Stomach smooth muscle (tissue), 2 donors: Measurements from ENCODE around the gene SRBD1.
A peak's percentile ranks its signal among the peaks of the same experiment; 100 is the strongest.

Source experiments
- H3K27ac ChIP-seq: one replicate; pipeline ENCODE4 v1.7.0; 2013; ENCODE audit warnings: mild to moderate bottlenecking, low read length, inconsistent platforms
- H3K27me3 ChIP-seq, 2 donors: one replicate each; pipeline ENCODE4 v1.7.0; 2013; ENCODE audit warnings: low read length in 2 of 2; ENCODE audit not compliant: insufficient read depth in 2 of 2, control insufficient read depth in 1 of 2
- H3K36me3 ChIP-seq, 2 donors: one replicate each; pipeline ENCODE4 v1.7.0; 2013; ENCODE audit warnings: low read length in 2 of 2; ENCODE audit not compliant: control insufficient read depth in 2 of 2, insufficient read depth in 2 of 2
- H3K4me1 ChIP-seq: one replicate; pipeline ENCODE4 v1.7.0; 2013; ENCODE audit warnings: low read length; ENCODE audit not compliant: control insufficient read depth, insufficient read depth
- H3K4me3 ChIP-seq, 2 donors: one replicate each; pipeline ENCODE4 v1.7.0; 2013; ENCODE audit warnings: low read length in 2 of 2
- H3K9ac ChIP-seq, 2 donors: one replicate each; pipeline ENCODE4 v1.7.0; 2013; ENCODE audit warnings: low read length in 2 of 2, mild to moderate bottlenecking in 1 of 2
- H3K9me3 ChIP-seq, 2 donors: one replicate each; pipeline ENCODE4 v1.7.0; 2013; ENCODE audit warnings: low read length in 2 of 2; ENCODE audit not compliant: control insufficient read depth in 2 of 2
- donor health status: healthy.
- donor health status: Pancreatic carcinoma.

The SRBD1 gene

GRCh38 chr2:45497355-45497754 is 113.7 kb downstream of the SRBD1 start:
- no peak overlapping the region for H3K27ac ChIP-seq
- H3K4me1 ChIP-seq, result no peaks in the 10 kb centered on the region
- H3K9ac ChIP-seq, result no peak overlapping the region
- no peaks in the 10 kb centered on the region for H3K36me3 ChIP-seq
- H3K27me3 ChIP-seq, result no peaks in the 10 kb centered on the region
- no peak overlapping the region for H3K4me3 ChIP-seq
- H3K9me3 ChIP-seq, result no peaks in the 10 kb centered on the region

DNA sequence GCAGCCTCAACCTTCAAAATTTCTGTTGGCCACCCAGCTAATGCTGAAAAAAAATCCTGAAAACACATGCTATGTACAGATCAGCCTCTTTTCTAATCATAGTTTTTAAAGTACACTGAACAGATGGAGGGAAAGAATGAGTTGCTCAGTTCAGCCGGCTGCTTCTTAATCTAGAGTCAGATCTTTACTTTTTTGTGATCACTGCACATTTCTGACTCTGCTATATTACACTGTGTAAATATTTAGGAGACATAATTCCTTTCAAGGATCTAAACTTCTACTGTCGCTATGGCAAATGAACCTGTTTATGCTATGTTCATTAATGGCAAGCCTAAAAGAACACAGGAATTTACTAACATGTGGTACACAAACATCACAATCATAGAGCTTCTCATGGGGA is 114.2 kb downstream of the SRBD1 start:
- no peaks in the 10 kb centered on the region for H3K9me3 ChIP-seq
- H3K27me3 ChIP-seq, result no peaks in the 10 kb centered on the region
- H3K36me3 ChIP-seq, result no peaks in the 10 kb centered on the region
- H3K27ac ChIP-seq, result no peak overlapping the region
- H3K4me3 ChIP-seq, result no peak overlapping the region
- H3K9ac ChIP-seq, result no peak overlapping the region
- no peaks in the 10 kb centered on the region for H3K4me1 ChIP-seq

DNA sequence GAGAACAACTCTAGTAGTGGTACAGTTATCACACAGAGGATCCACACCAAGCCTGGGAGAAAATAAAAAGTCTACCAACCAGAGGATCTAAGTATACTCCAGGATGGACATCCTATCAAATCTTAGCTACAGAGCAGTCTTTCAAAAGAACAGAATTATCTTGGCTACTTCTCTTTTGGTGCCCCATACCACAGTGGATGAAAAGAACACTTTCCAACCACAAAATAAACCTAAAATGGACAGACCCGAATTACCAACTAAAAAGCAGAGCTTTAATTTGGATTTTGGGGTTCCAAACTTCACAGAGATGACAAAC is 116.1 kb downstream of the SRBD1 start:
- H3K4me3 ChIP-seq, result no peak overlapping the region
- no peaks in the 10 kb centered on the region for H3K9me3 ChIP-seq
- H3K4me1 ChIP-seq, result no peaks in the 10 kb centered on the region
- no peaks in the 10 kb centered on the region for H3K27me3 ChIP-seq
- H3K36me3 ChIP-seq, result no peaks in the 10 kb centered on the region
- no peak overlapping the region for H3K27ac ChIP-seq
- H3K9ac ChIP-seq, result peak overlapping the region in 1 of 2 donors; percentile 29

GRCh38 chr2:45494275-45494977 is 116.6 kb downstream of the SRBD1 start:
- Histone ChIP-seq H3K4me3 (no peak overlapping the region), H3K27ac (no peak overlapping the region), H3K4me1 (no peaks in the 10 kb centered on the region), H3K36me3 (no peaks in the 10 kb centered on the region), H3K9ac (peak overlapping the region in 1 of 2 donors; percentile 29), H3K27me3 (no peaks in the 10 kb centered on the region), H3K9me3 (no peaks in the 10 kb centered on the region)

GRCh38 chr2:45484965-45485364 is 126.1 kb downstream of the SRBD1 start:
- Histone ChIP-seq H3K27me3 (no peaks in the 10 kb centered on the region), H3K27ac (no peak overlapping the region), H3K4me3 (no peak overlapping the region), H3K36me3 (no peaks in the 10 kb centered on the region), H3K4me1 (no peaks in the 10 kb centered on the region), H3K9me3 (no peaks in the 10 kb centered on the region), H3K9ac (no peak overlapping the region)

- Histone ChIP-seq H3K36me3 (no peaks in the 10 kb centered on the region), H3K9ac (no peak overlapping the region), H3K4me1 (no peaks in the 10 kb centered on the region), H3K27ac (no peak overlapping the region), H3K4me3 (no peak overlapping the region), H3K9me3 (no peaks in the 10 kb centered on the region), H3K27me3 (no peaks in the 10 kb centered on the region)
These were observed 127.1 kb downstream of the SRBD1 start for GRCh38 chr2:45483997-45484396.

DNA sequence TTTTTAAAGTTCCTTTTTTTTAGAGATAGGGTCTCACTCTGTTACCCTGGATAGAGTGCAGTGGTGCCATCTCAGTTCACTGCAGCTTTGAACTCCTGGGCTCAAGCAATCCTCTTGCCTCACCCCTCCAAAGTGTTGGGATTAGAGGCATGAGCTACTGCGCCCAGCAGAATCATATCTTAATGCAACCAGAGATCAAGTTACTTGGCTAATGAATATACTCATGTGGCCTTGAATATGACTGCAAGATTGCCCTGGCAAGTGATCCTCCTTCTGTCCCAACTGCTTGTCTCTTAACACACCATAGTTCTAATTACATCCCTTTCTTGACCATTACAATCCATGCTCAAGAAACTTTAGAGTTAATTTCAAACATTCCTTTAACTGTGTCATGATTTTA is 133.5 kb downstream of the SRBD1 start:
- H3K9ac ChIP-seq, result no peak overlapping the region
- no peaks in the 10 kb centered on the region for H3K36me3 ChIP-seq
- no peaks in the 10 kb centered on the region for H3K4me1 ChIP-seq
- H3K27ac ChIP-seq, result no peak overlapping the region
- H3K9me3 ChIP-seq, result no peaks in the 10 kb centered on the region
- no peak overlapping the region for H3K4me3 ChIP-seq
- H3K27me3 ChIP-seq, result no peaks in the 10 kb centered on the region

- no peaks in the 10 kb centered on the region for H3K27me3 ChIP-seq
- H3K27ac ChIP-seq, result no peak overlapping the region
- no peak overlapping the region for H3K9ac ChIP-seq
- no peaks in the 10 kb centered on the region for H3K36me3 ChIP-seq
- peaks cover 5% of the 10 kb centered on the region for H3K4me1 ChIP-seq
- no peaks in the 10 kb centered on the region for H3K9me3 ChIP-seq
- H3K4me3 ChIP-seq, result no peak overlapping the region
These were observed 140.5 kb downstream of the SRBD1 start for GRCh38 chr2:45470531-45470930.

DNA sequence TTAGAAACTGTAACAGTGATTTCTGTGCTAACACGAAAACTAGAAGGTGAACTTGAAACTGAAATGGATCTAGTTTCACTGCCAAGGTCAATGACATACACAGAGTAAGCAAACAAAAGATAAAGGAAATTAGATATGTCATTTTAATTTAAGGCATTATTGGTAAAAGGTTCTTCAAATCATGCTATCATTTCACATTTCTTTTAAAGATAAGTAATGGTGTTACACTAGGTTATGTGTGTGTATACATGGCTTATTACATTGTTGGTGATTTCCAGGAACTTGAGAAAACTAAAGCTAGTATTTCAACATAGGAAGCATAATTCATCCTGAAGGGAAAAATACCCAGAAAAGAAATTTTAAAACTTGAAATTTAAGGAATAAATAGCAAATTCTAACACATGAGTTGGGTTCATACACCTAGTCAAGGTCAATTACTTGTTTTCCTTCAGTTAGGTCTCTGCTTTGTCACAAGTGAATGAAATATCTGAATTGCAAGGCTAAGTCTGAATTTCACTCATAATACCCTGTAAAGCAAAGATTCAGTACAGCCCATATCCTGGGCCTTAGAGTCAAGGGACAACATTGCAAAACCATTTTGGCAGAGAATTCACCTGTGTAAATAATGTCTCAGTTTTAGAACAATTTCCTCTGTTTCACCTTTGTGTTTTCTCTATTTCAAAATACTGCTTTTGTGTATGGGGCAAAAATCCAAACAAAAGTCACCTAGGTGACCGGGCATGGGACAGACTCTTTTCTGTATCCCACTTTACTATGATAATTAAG is 141.6 kb downstream of the SRBD1 start:
- Histone ChIP-seq H3K4me3 (no peak overlapping the region), H3K27me3 (no peaks in the 10 kb centered on the region), H3K4me1 (peaks cover 5% of the 10 kb centered on the region), H3K9me3 (no peaks in the 10 kb centered on the region), H3K36me3 (no peaks in the 10 kb centered on the region), H3K27ac (no peak overlapping the region), H3K9ac (no peak overlapping the region)

- no peak overlapping the region for H3K4me3 ChIP-seq
- H3K27me3 ChIP-seq, result no peaks in the 10 kb centered on the region
- no peak overlapping the region for H3K9ac ChIP-seq
- no peaks in the 10 kb centered on the region for H3K36me3 ChIP-seq
- peaks cover 5% of the 10 kb centered on the region for H3K4me1 ChIP-seq
- no peak overlapping the region for H3K27ac ChIP-seq
- H3K9me3 ChIP-seq, result no peaks in the 10 kb centered on the region
These were observed 142.8 kb downstream of the SRBD1 start for GRCh38 chr2:45468279-45468678.

- no peak overlapping the region for H3K9ac ChIP-seq
- no peak overlapping the region for H3K4me3 ChIP-seq
- no peaks in the 10 kb centered on the region for H3K9me3 ChIP-seq
- H3K4me1 ChIP-seq, result peaks cover 5% of the 10 kb centered on the region
- no peaks in the 10 kb centered on the region for H3K36me3 ChIP-seq
- no peaks in the 10 kb centered on the region for H3K27me3 ChIP-seq
- no peak overlapping the region for H3K27ac ChIP-seq
These were observed 145.0 kb downstream of the SRBD1 start for GRCh38 chr2:45466053-45466452.
